NCI-H446 treated with DMSO at 0.1 percent for 48 hours (cell line): Measurements from ENCODE around the gene GDPGP1.
"Not testable (repeated sequence)": the region's sequence is repeated elsewhere in the genome, so short reads cannot be mapped to it uniquely, and the experiment has no call there.

Source experiments
- DNase-seq: peaks from one replicate; lab custom pipeline; 2025; lab: John Stamatoyannopoulos, UW

The GDPGP1 gene

GRCh38 chr15:90225504-90226234 lies 8.3 kb upstream of the GDPGP1 start:
- no peak for DNase-seq

GRCh38 chr15:90227336-90227735 lies 6.7 kb upstream of the GDPGP1 start:
- DNase-seq: no peak

- no peak for DNase-seq
These were observed 5.9 kb upstream of the GDPGP1 start for GRCh38 chr15:90227816-90228772.

- DNase-seq: no peak
These were observed 5.0 kb upstream of the GDPGP1 start for GRCh38 chr15:90228960-90229359.

GRCh38 chr15:90230071-90230494 lies 3.9 kb upstream of the GDPGP1 start:
- DNase-seq: no peak

GRCh38 chr15:90230610-90231009 lies 3.4 kb upstream of the GDPGP1 start:
- DNase-seq: no peak

- DNase-seq: no peak
These were observed 2.7 kb upstream of the GDPGP1 start for GRCh38 chr15:90231028-90232017.

GRCh38 chr15:90232196-90232595 lies 1.8 kb upstream of the GDPGP1 start:
- DNase-seq: no peak

GRCh38 chr15:90232941-90233386 lies 1.0 kb upstream of the GDPGP1 start:
- DNase-seq: no peak

GRCh38 chr15:90233387-90234095 lies 468 bp upstream of the GDPGP1 start, which contains the start of gene CIB1:
CIB1 (minus strand) TSS chr15:90233941; CDS start chr15:90233885, 56 bp downstream.
- peak; percentile 86 for DNase-seq

GRCh38 chr15:90239371-90239770 lies 5.4 kb downstream of the GDPGP1 start:
- no peak for DNase-seq

GRCh38 chr15:90240856-90241255 lies 6.8 kb downstream of the GDPGP1 start:
- DNase-seq: no peak

- no peak for DNase-seq
These were observed 7.6 kb downstream of the GDPGP1 start for GRCh38 chr15:90241343-90242192.

GRCh38 chr15:90243943-90244639 lies 10.1 kb downstream of the GDPGP1 start:
- DNase-seq: no peak

GRCh38 chr15:90248789-90249202 lies 14.8 kb downstream of the GDPGP1 start:
- no peak for DNase-seq

- peak; percentile 65 for DNase-seq
These were observed 15.3 kb downstream of the GDPGP1 start, which contains the start of gene TTLL13 for GRCh38 chr15:90249203-90249863. TTLL13 (plus strand) TSS chr15:90249556; CDS start chr15:90250631, 1,075 bp downstream.

GRCh38 chr15:90257776-90258175 lies 23.8 kb downstream of the GDPGP1 start:
- no peak for DNase-seq

- DNase-seq: no peak
These were observed 25.5 kb downstream of the GDPGP1 start for GRCh38 chr15:90259524-90259923.

GRCh38 chr15:90260731-90261130 lies 26.7 kb downstream of the GDPGP1 start:
- DNase-seq: not testable (repeated sequence)
